Ascending aorta (tissue), 2 donors: ENCODE results near the gene ZNF442. TPM values are rescaled to one million over a fixed set of nuclear protein-coding genes. Genes with fewer than 3 reads are reported as not detected.
"Not testable (repeated sequence)": the region's sequence is repeated elsewhere in the genome, so short reads cannot be mapped to it uniquely, and the experiment has no call there.

ENCODE experiments used
- DNase-seq, 2 donors: peaks; one replicate each; pipeline ENCODE4 v3.0.0-alpha.2; 2019; ENCODE audit warnings: low spot score in 2 of 2
- H3K27ac ChIP-seq, 2 donors: fragments of 200-600 bp; sonication (generic); one replicate each; pipeline ENCODE4 v1.5.1; 2016 to 2017; ENCODE audit warnings: mild to moderate bottlenecking in 1 of 2
- H3K27me3 ChIP-seq: fragments of 200-600 bp; sonication (generic); one replicate; pipeline ENCODE4 v1.5.1; 2017
- H3K36me3 ChIP-seq, 2 donors: fragments of 200-600 bp; sonication (generic); one replicate each; pipeline ENCODE4 v1.5.1; 2016
- H3K4me1 ChIP-seq, 2 donors: fragments of 200-600 bp; sonication (generic); one replicate each; pipeline ENCODE4 v1.5.1; 2016 to 2017; ENCODE audit warnings: mild to moderate bottlenecking in 1 of 2
- H3K4me3 ChIP-seq, 2 donors: fragments of 200-600 bp; sonication (generic); one replicate each; pipeline ENCODE4 v1.5.1; 2016 to 2017; ENCODE audit warnings: mild to moderate bottlenecking in 1 of 2
- H3K9me3 ChIP-seq, 2 donors: fragments of 200-600 bp; sonication (generic); one replicate each; pipeline ENCODE4 v1.5.1; 2016
- CTCF ChIP-seq, 3 experiments: fragments of 200-600 bp in 2 of 3; fragments of 450-650 bp in 1 of 3; sonication (generic) in 2 of 3; IDR thresholded peaks; one replicate each; pipeline ENCODE4 v1.5.1; 2016 to 2019; ENCODE audit warnings: antibody characterized with exemption in 3 of 3, mild to moderate bottlenecking in 1 of 3, moderate library complexity in 1 of 3
- intact Hi-C: fragments of 100-400 bp; cut with DNase I; formaldehyde crosslinking; loops from one replicate; pipeline ENCODE4 v1.15.1; 2023
- total RNA-seq: library from RNA; depleted of rRNA; stranded (reverse); fragments of >200 nt; gene quantifications from one replicate; pipeline ENCODE4 v1.1.0, GENCODE V29; 2016

Gene ZNF442
- 0.21 TPM for total RNA-seq

- peak; percentile 63 to 75 (median 65) for TF ChIP-seq CTCF (IDR thresholded peaks at IDR 0.05)
- intact Hi-C loops = loop anchor here (1.0 to 10.0 kb wide), 5 partner anchors 32 to 301 kb away; partner anchors contain the start of genes ZNF563, ZNF799 and ZNF844
- Histone ChIP-seq H3K27ac (peak within 1 kb of the TSS; percentile 90 to 94), H3K36me3 (no peaks in the 10 kb centered on the region), H3K4me3 (peak within 1 kb of the TSS; percentile 79 to 91), H3K27me3 (no peaks in the 10 kb centered on the region), H3K9me3 (no peaks in the 10 kb centered on the region), H3K4me1 (peaks cover 0 to 3% of the 10 kb centered on the region in 2 donors)
- peak; percentile 84 to 98 for DNase-seq
These were observed at the start of gene ZNF442 for GRCh38 chr19:12365236-12366162. Gene ZNF442 (minus strand): TSS chr19:12365683. CDS start chr19:12363631, 2,052 bp downstream.

GRCh38 chr19:12411893-12412292, 46.4 kb upstream of the ZNF442 start:
- TF ChIP-seq CTCF (IDR thresholded peaks at IDR 0.05) = no peak
- H3K36me3 ChIP-seq = no peaks in the 10 kb centered on the region
- H3K27ac ChIP-seq = no peak overlapping the region
- no peak overlapping the region for H3K4me3 ChIP-seq
- intact Hi-C loops = no loop called here
- H3K27me3 ChIP-seq = no peaks in the 10 kb centered on the region
- no peak for DNase-seq
- peaks cover 0 to 3% of the 10 kb centered on the region in 2 donors for H3K9me3 ChIP-seq
- H3K4me1 ChIP-seq = no peaks in the 10 kb centered on the region

- H3K4me3 ChIP-seq = peak within 1 kb of the TSS; percentile 77 to 95
- no peaks in the 10 kb centered on the region for H3K27me3 ChIP-seq
- peaks cover 3 to 4% of the 10 kb centered on the region in 2 donors for H3K4me1 ChIP-seq
- peak within 1 kb of the TSS; percentile 74 to 80 for H3K27ac ChIP-seq
- DNase-seq = peak; percentile 95 to 99
- no peaks in the 10 kb centered on the region for H3K36me3 ChIP-seq
- intact Hi-C loops = loop anchor here (1.0 to 10.0 kb wide), 5 partner anchors 36 to 150 kb away; partner anchors contain the start of genes ZNF442, ZNF443, ZNF563 and ZNF564
- no peaks in the 10 kb centered on the region for H3K9me3 ChIP-seq
- no peak for TF ChIP-seq CTCF (IDR thresholded peaks at IDR 0.05)
These were observed 35.4 kb upstream of the ZNF442 start, which contains the start of gene ZNF799 for GRCh38 chr19:12400633-12401502. Gene ZNF799 (minus strand): TSS chr19:12401271. CDS start chr19:12401070, 201 bp downstream.

GRCh38 chr19:12399901-12400632, 34.6 kb upstream of the ZNF442 start:
- not testable (repeated sequence) for H3K9me3 ChIP-seq, H3K4me1 ChIP-seq, H3K36me3 ChIP-seq, H3K27me3 ChIP-seq
- intact Hi-C loops = loop anchor here (2.0 to 10.0 kb wide), 4 partner anchors 35 to 85 kb away; partner anchors contain the start of genes ZNF442, ZNF443, ZNF563 and ZNF709
- H3K27ac ChIP-seq = peak overlapping the region; percentile 74 to 80
- DNase-seq = peak in 1 of 2 donors; percentile 61
- peak overlapping the region; percentile 77 to 95 for H3K4me3 ChIP-seq

GRCh38 chr19:12391148-12391547, 25.7 kb upstream of the ZNF442 start:
- H3K27me3 ChIP-seq = not testable (repeated sequence)
- H3K36me3 ChIP-seq = peaks cover 18 to 50% of the 10 kb centered on the region in 2 donors

GRCh38 chr19:12386365-12386764, 20.9 kb upstream of the ZNF442 start:
- H3K36me3 ChIP-seq = peaks cover 21 to 59% of the 10 kb centered on the region in 2 donors

More at GRCh38 chr19:12391148-12391547, 25.7 kb upstream of the ZNF442 start:
- H3K4me3 ChIP-seq, DNase-seq, H3K4me1 ChIP-seq, intact Hi-C loops, H3K27ac ChIP-seq: not testable (repeated sequence)
- peaks cover 0 to 33% of the 10 kb centered on the region in 2 donors for H3K9me3 ChIP-seq

More at GRCh38 chr19:12386365-12386764, 20.9 kb upstream of the ZNF442 start:
- H3K27me3 ChIP-seq, H3K27ac ChIP-seq, H3K4me3 ChIP-seq, DNase-seq, H3K4me1 ChIP-seq, intact Hi-C loops: not testable (repeated sequence)
- peaks cover 0 to 40% of the 10 kb centered on the region in 2 donors for H3K9me3 ChIP-seq
